ENCODE results near the gene METAP1D.

The METAP1D gene

GRCh38 chr2:171999161-171999560 lies 592 bp upstream of the METAP1D start:
- no peak for DNase-seq

GRCh38 chr2:172000696-172001361 lies 1.1 kb downstream of the METAP1D start:
- DNase-seq = no peak

GRCh38 chr2:172007372-172007771 lies 7.6 kb downstream of the METAP1D start:
- DNase-seq = no peak

- DNase-seq = no peak
These were observed 10.1 kb downstream of the METAP1D start for GRCh38 chr2:172009823-172010222.

- no peak for DNase-seq
These were observed 12.2 kb downstream of the METAP1D start for GRCh38 chr2:172011812-172012575.

GRCh38 chr2:172012677-172013391 lies 13.1 kb downstream of the METAP1D start:
- peak; percentile 17 for DNase-seq

- DNase-seq = no peak
These were observed 13.6 kb downstream of the METAP1D start for GRCh38 chr2:172013396-172013795.

- DNase-seq = no peak
These were observed 21.6 kb downstream of the METAP1D start for GRCh38 chr2:172021074-172021931.

- DNase-seq = no peak
These were observed 22.2 kb downstream of the METAP1D start for GRCh38 chr2:172021955-172022354.

GRCh38 chr2:172031536-172031935 lies 31.8 kb downstream of the METAP1D start:
- DNase-seq = no peak

GRCh38 chr2:172038121-172038520 lies 38.4 kb downstream of the METAP1D start:
- DNase-seq = no peak

GRCh38 chr2:172038604-172039003 lies 38.9 kb downstream of the METAP1D start:
- no peak for DNase-seq

GRCh38 chr2:172039011-172039704 lies 39.4 kb downstream of the METAP1D start:
- no peak for DNase-seq

- DNase-seq = no peak
These were observed 40.6 kb downstream of the METAP1D start for GRCh38 chr2:172040311-172040710.

- no peak for DNase-seq
These were observed 46.4 kb downstream of the METAP1D start for GRCh38 chr2:172046080-172046678.

- DNase-seq = no peak
These were observed 47.3 kb downstream of the METAP1D start for GRCh38 chr2:172046866-172047565.

- DNase-seq = no peak
These were observed 48.1 kb downstream of the METAP1D start for GRCh38 chr2:172047566-172048507.

- DNase-seq = no peak
These were observed 49.1 kb downstream of the METAP1D start for GRCh38 chr2:172048508-172049503.

Data from NCI-H524 treated with DMSO at 0.1 percent for 48 hours (cell line).